Measurements from ENCODE around the gene MAMLD1.

- TF ChIP-seq ZBTB26 (CRISPR knock-in tag; IDR thresholded peaks at IDR 0.05) = no peak
- no peak for TF ChIP-seq BDP1 (IDR thresholded peaks at IDR 0.05; ENCODE audit: insufficient read depth, insufficient read length)
- no peak for TF ChIP-seq ZFX (CRISPR knock-in tag; IDR thresholded peaks at IDR 0.05)
- TF ChIP-seq RFX5 (IDR thresholded peaks at IDR 0.05; ENCODE audit: low read depth, low read length) = no peak
These were observed 9.6 kb downstream of the MAMLD1 start for GRCh38 chrX:150372756-150373155.

Measured in K562 (cell line).